ENCODE results near the gene GLRA2.

- TF ChIP-seq POLR2A (IDR thresholded peaks at IDR 0.05): no peak
- no peak for TF ChIP-seq CTCF (IDR thresholded peaks at IDR 0.05)
Measured at GRCh38 chrX:14590216-14590615, 60.9 kb downstream of the GLRA2 start.
